GM21619 (cell line): Measurements from ENCODE around the gene LTK.

ENCODE experiments used
- ATAC-seq: cut with Tn5 transposase; IDR thresholded peaks from one replicate; pipeline ENCODE4 v1.9.1; 2021; ENCODE audit not compliant: unreplicated experiment

LTK gene

GRCh38 chr15:41530363-41530956 lies 16.8 kb upstream of the LTK start:
- no peak for ATAC-seq

- no peak for ATAC-seq
Measured at GRCh38 chr15:41523097-41523496, 9.5 kb upstream of the LTK start.

GRCh38 chr15:41521614-41522013 lies 8.0 kb upstream of the LTK start:
- ATAC-seq, result no peak

GRCh38 chr15:41520636-41521035 lies 7.0 kb upstream of the LTK start:
- ATAC-seq, result no peak

GRCh38 chr15:41517895-41518449 lies 4.3 kb upstream of the LTK start:
- no peak for ATAC-seq

- ATAC-seq, result peak; percentile 49
Measured at GRCh38 chr15:41512940-41513505, 604 bp downstream of the LTK start.

GRCh38 chr15:41512512-41512939 lies 1.1 kb downstream of the LTK start:
- ATAC-seq, result peak; percentile 11

- ATAC-seq, result no peak
Measured at GRCh38 chr15:41511899-41512369, 1.7 kb downstream of the LTK start.

- no peak for ATAC-seq
Measured at GRCh38 chr15:41511331-41511898, 2.2 kb downstream of the LTK start.

- ATAC-seq, result no peak
Measured at GRCh38 chr15:41510728-41511127, 2.9 kb downstream of the LTK start.

GRCh38 chr15:41507820-41508290 lies 5.8 kb downstream of the LTK start:
- no peak for ATAC-seq

- no peak for ATAC-seq
Measured at GRCh38 chr15:41506796-41507341, 6.8 kb downstream of the LTK start.

- ATAC-seq, result no peak
Measured at GRCh38 chr15:41505776-41506175, 7.9 kb downstream of the LTK start.

- ATAC-seq, result no peak
Measured at GRCh38 chr15:41504751-41505492, 8.7 kb downstream of the LTK start.

GRCh38 chr15:41503669-41504010 lies 10.0 kb downstream of the LTK start:
- ATAC-seq, result no peak

- no peak for ATAC-seq
Measured at GRCh38 chr15:41502795-41503668, 10.6 kb downstream of the LTK start.

- ATAC-seq, result no peak
Measured at GRCh38 chr15:41501931-41502794, 11.5 kb downstream of the LTK start.

GRCh38 chr15:41501191-41501917 lies 12.3 kb downstream of the LTK start:
- ATAC-seq, result no peak
